ENCODE data around the gene CCL8. TPM values are rescaled to one million over a fixed set of nuclear protein-coding genes. Genes with fewer than 3 reads are reported as not detected.
"Not testable (repeated sequence)": the region's sequence is repeated elsewhere in the genome, so short reads cannot be mapped to it uniquely, and the experiment has no call there.

The CCL8 gene
- total and polyA plus RNA-seq, 2 of the 4 experiments (the other 2 are of a cell fraction), result not detected

- DNase-seq (no peak), ATAC-seq (ENCODE audit: low read depth) (no peak)
- Histone ChIP-seq H3K4me2 (ENCODE audit: low read depth, low read length) (no peak overlapping the region), H3K4me1 (ENCODE audit: control insufficient read depth, insufficient read depth, low read length) (no peaks in the 10 kb centered on the region), H2BK5ac (ENCODE audit: low read depth, low read length, poor library complexity, severe bottlenecking) (no peak overlapping the region), H2AFZ (replicated peaks; ENCODE audit: low read length, poor library complexity) (no peak overlapping the region), H3K14ac (replicated peaks; ENCODE audit: low read depth, low read length) (no peak overlapping the region), H3K9me1 (ENCODE audit: insufficient read depth, low read length) (no peaks in the 10 kb centered on the region), H2AK5ac (ENCODE audit: low read depth, low read length) (no peak overlapping the region), H3K9ac (ENCODE audit: low read depth, low read length) (no peak overlapping the region), H3K79me1 (ENCODE audit: low read depth in 1 of 2, low read length in 2 of 2) (no peaks in the 10 kb centered on the region), H3K18ac (ENCODE audit: low read depth, low read length) (no peak overlapping the region), H3K9me3 (ENCODE audit: control insufficient read depth, insufficient read depth, low read length) (no peaks in the 10 kb centered on the region), H3K27me3 (ENCODE audit: control insufficient read depth, insufficient read depth, low read length) (no peaks in the 10 kb centered on the region; the same call in 1 of the 2 replicates), H2BK20ac (ENCODE audit: low read depth, low read length) (no peak overlapping the region), H4K91ac (ENCODE audit: insufficient read depth, low read depth, low read length) (no peak overlapping the region), H4K8ac (ENCODE audit: low read depth in 2 of 2, low read length in 2 of 2) (no peak overlapping the region), H3K23ac (ENCODE audit: low read depth, low read length) (no peak overlapping the region), H2BK120ac (ENCODE audit: low read depth, low read length) (no peak overlapping the region), H2AK9ac (replicated peaks; ENCODE audit: low read depth, low read length, poor library complexity) (no peak overlapping the region), H2BK15ac (ENCODE audit: low read depth, low read length) (no peak overlapping the region), H3K56ac (ENCODE audit: extremely low read depth, insufficient read depth, low read length) (no peak overlapping the region), H4K20me1 (ENCODE audit: insufficient read depth, low read length) (no peaks in the 10 kb centered on the region), H4K5ac (ENCODE audit: low read depth, low read length) (no peak overlapping the region), H3K4me3 (ENCODE audit: insufficient read depth, low read depth, low read length) (no peak overlapping the region), H3K4ac (ENCODE audit: low read depth, low read length) (no peak overlapping the region), H3K36me3 (ENCODE audit: control insufficient read depth, insufficient read depth, low read length) (no peaks in the 10 kb centered on the region), H3K27ac (ENCODE audit: insufficient read depth, low read length) (no peak overlapping the region)
- no peak for TF ChIP-seq CEBPB (IDR thresholded peaks at IDR 0.05; ENCODE audit: low read depth, low read length)
- intact Hi-C loops (cut with micrococcal nuclease) (no loop called here), in situ Hi-C loops (cut with MboI; ENCODE audit: low sequenced_read_pairs) (no loop called here), dilution Hi-C loops (cut with HindIII; ENCODE audit: low sequenced_read_pairs, unreplicated experiment) (no loop called here)
- no TSS peak for BruUV-seq (replicated peaks)
- CTCF ChIA-PET, result interaction anchor here (0.6 to 1.0 kb wide), 2 partner anchors 9 to 69 kb away, joined by 3 read pairs; no protein-coding TSS in a partner anchor
- POLR2A ChIA-PET (ENCODE audit: unreplicated experiment), result no interaction called here
These were observed 2.7 kb downstream of the CCL8 start for GRCh38 chr17:34321964-34322363.

DNA sequence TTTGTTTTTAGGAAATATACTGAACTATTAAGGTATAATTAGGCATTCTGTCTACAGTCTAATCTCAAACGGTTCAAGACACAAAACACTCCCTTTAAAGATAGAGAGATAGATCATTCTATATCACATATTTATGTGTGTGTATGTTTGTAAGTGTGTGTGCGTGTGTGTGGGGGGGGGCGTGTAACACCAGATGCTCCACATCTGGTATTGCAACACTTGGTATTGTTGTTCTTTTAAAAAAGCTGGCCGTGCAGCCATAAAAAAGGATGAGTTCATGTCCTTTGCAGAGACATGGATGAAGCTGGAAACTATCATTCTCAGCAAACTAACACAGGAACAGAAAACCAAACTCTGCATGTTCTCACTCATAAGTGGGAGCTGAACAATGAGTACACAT is 8.3 kb downstream of the CCL8 start:
- H2AFZ ChIP-seq (replicated peaks; ENCODE audit: low read length, poor library complexity); POLR2A ChIA-PET (ENCODE audit: unreplicated experiment); H4K91ac ChIP-seq (ENCODE audit: insufficient read depth, low read depth, low read length); H2AK5ac ChIP-seq (ENCODE audit: low read depth, low read length); H3K36me3 ChIP-seq (ENCODE audit: control insufficient read depth, insufficient read depth, low read length); H4K8ac ChIP-seq (ENCODE audit: low read depth in 2 of 2, low read length in 2 of 2); H2BK120ac ChIP-seq (ENCODE audit: low read depth, low read length); H4K20me1 ChIP-seq (ENCODE audit: insufficient read depth, low read length); H3K4ac ChIP-seq (ENCODE audit: low read depth, low read length); H3K9me1 ChIP-seq (ENCODE audit: insufficient read depth, low read length); H3K9ac ChIP-seq (ENCODE audit: low read depth, low read length); ATAC-seq (ENCODE audit: low read depth); H2AK9ac ChIP-seq (replicated peaks; ENCODE audit: low read depth, low read length, poor library complexity); H2BK15ac ChIP-seq (ENCODE audit: low read depth, low read length); H3K23ac ChIP-seq (ENCODE audit: low read depth, low read length); H3K4me2 ChIP-seq (ENCODE audit: low read depth, low read length); intact Hi-C loops (cut with micrococcal nuclease); H4K5ac ChIP-seq (ENCODE audit: low read depth, low read length); dilution Hi-C loops (cut with HindIII; ENCODE audit: low sequenced_read_pairs, unreplicated experiment); H3K18ac ChIP-seq (ENCODE audit: low read depth, low read length); H3K14ac ChIP-seq (replicated peaks; ENCODE audit: low read depth, low read length); H3K27ac ChIP-seq (ENCODE audit: insufficient read depth, low read length); BruUV-seq (replicated peaks); H3K79me1 ChIP-seq (ENCODE audit: low read depth in 1 of 2, low read length in 2 of 2); H2BK5ac ChIP-seq (ENCODE audit: low read depth, low read length, poor library complexity, severe bottlenecking); H3K4me3 ChIP-seq (ENCODE audit: insufficient read depth, low read depth, low read length); in situ Hi-C loops (cut with MboI; ENCODE audit: low sequenced_read_pairs); H3K4me1 ChIP-seq (ENCODE audit: control insufficient read depth, insufficient read depth, low read length); H3K27me3 ChIP-seq (ENCODE audit: control insufficient read depth, insufficient read depth, low read length); CTCF ChIA-PET; H3K9me3 ChIP-seq (ENCODE audit: control insufficient read depth, insufficient read depth, low read length); H3K56ac ChIP-seq (ENCODE audit: extremely low read depth, insufficient read depth, low read length); H2BK20ac ChIP-seq (ENCODE audit: low read depth, low read length): not testable (repeated sequence)
- WGBS, 2 experiments (ENCODE audit: extremely low coverage in 2 of 2, insufficient read length in 1 of 2), result no CpG with 5 or more reads among the region's 4 CpGs
- DNase-seq, result peak; percentile 19

Measured in IMR-90 (cell line).